ENCODE results near the gene EPN1.

DNA sequence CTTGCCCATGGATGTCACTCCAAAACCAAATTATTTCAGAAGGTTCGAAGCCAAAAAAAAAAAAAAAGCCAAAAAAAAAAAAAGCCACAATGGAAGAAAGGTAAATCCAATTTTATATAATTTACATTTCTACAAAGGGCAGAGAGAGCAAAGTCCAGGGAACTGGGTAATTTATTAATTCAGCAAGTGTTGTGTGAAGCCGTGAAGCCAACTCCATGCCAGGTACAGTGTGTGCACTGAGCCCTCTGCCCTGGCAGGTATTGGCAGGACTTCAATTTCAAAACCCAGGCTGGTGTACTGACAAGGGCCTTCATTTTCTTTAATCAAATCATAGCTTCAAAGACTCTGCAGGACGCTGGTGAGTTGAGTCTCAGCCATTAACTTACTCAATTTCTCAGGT is 78.4 kb downstream of the EPN1 start:
- TF ChIP-seq HDAC2 (CRISPR knock-in tag; IDR thresholded peaks at IDR 0.05) (no peak), HNRNPH1 (optimal IDR thresholded peaks at IDR 0.05; ENCODE audit: low read depth, low read length) (no peak), BRCA1 (CRISPR knock-in tag; IDR thresholded peaks at IDR 0.05) (no peak), REPIN1 (CRISPR knock-in tag; IDR thresholded peaks at IDR 0.05; ENCODE audit: borderline replicate concordance, low read depth) (no peak), HCFC1 (IDR thresholded peaks at IDR 0.05; ENCODE audit: low read depth, low read length) (no peak)
